Measurements from ENCODE around the gene TIAM1.

The TIAM1 gene

GRCh38 chr21:31151156-31152045 lies 192.7 kb downstream of the TIAM1 start:
- H3K27me3 ChIP-seq (ENCODE audit: control insufficient read depth in 1 of 2, insufficient read depth in 2 of 2, low read length in 2 of 2), result no peaks in the 10 kb centered on the region
- no peaks in the 10 kb centered on the region for H3K36me3 ChIP-seq (ENCODE audit: control insufficient read depth in 1 of 2, insufficient read depth in 2 of 2, low read length in 2 of 2)
- H3K27ac ChIP-seq (ENCODE audit: low read depth, low read length), result no peak overlapping the region
- H3K4me1 ChIP-seq (ENCODE audit: control insufficient read depth in 1 of 2, insufficient read depth in 2 of 2, low read length in 2 of 2), result no peaks in the 10 kb centered on the region
- no peak overlapping the region for H3K9ac ChIP-seq (ENCODE audit: low read depth in 1 of 2, low read length in 2 of 2)
- H3K9me3 ChIP-seq (ENCODE audit: control insufficient read depth in 1 of 2, low read length in 2 of 2), result peaks cover 0 to 5% of the 10 kb centered on the region in 2 donors
- H3K4me3 ChIP-seq (ENCODE audit: low read depth in 1 of 2, low read length in 2 of 2), result no peak overlapping the region

GRCh38 chr21:31145274-31145673 lies 198.8 kb downstream of the TIAM1 start:
- Histone ChIP-seq H3K9me3 (ENCODE audit: control insufficient read depth in 1 of 2, low read length in 2 of 2) (no peaks in the 10 kb centered on the region), H3K4me1 (ENCODE audit: control insufficient read depth in 1 of 2, insufficient read depth in 2 of 2, low read length in 2 of 2) (no peaks in the 10 kb centered on the region), H3K36me3 (ENCODE audit: control insufficient read depth in 1 of 2, insufficient read depth in 2 of 2, low read length in 2 of 2) (no peaks in the 10 kb centered on the region), H3K27me3 (ENCODE audit: control insufficient read depth in 1 of 2, insufficient read depth in 2 of 2, low read length in 2 of 2) (no peaks in the 10 kb centered on the region), H3K27ac (ENCODE audit: low read depth, low read length) (no peak overlapping the region), H3K9ac (ENCODE audit: low read depth in 1 of 2, low read length in 2 of 2) (no peak overlapping the region), H3K4me3 (ENCODE audit: low read depth in 1 of 2, low read length in 2 of 2) (no peak overlapping the region)

DNA sequence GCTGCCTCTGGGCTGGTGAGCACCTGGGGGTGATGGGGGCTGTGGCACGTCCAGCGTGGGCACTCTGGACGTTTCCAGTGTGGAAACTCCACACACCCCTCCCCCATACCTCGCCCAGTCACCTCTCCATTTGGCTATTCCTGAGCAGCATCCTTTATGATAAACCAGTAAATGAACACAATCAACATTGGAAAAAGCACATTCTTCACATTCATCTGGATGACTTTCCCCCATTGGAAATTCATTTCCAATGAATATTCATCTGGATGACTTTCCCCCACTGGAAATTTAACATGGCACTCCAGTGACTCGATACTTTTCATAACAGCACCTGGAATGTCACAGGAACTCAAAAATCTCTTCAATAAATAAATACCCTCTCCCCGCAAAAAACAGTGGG lies 201.0 kb downstream of the TIAM1 start:
- H3K9me3 ChIP-seq (ENCODE audit: control insufficient read depth in 1 of 2, low read length in 2 of 2), result no peaks in the 10 kb centered on the region
- H3K27me3 ChIP-seq (ENCODE audit: control insufficient read depth in 1 of 2, insufficient read depth in 2 of 2, low read length in 2 of 2), result no peaks in the 10 kb centered on the region
- no peaks in the 10 kb centered on the region for H3K36me3 ChIP-seq (ENCODE audit: control insufficient read depth in 1 of 2, insufficient read depth in 2 of 2, low read length in 2 of 2)
- no peaks in the 10 kb centered on the region for H3K4me1 ChIP-seq (ENCODE audit: control insufficient read depth in 1 of 2, insufficient read depth in 2 of 2, low read length in 2 of 2)
- H3K9ac ChIP-seq (ENCODE audit: low read depth in 1 of 2, low read length in 2 of 2), result no peak overlapping the region
- no peak overlapping the region for H3K27ac ChIP-seq (ENCODE audit: low read depth, low read length)
- no peak overlapping the region for H3K4me3 ChIP-seq (ENCODE audit: low read depth in 1 of 2, low read length in 2 of 2)

DNA sequence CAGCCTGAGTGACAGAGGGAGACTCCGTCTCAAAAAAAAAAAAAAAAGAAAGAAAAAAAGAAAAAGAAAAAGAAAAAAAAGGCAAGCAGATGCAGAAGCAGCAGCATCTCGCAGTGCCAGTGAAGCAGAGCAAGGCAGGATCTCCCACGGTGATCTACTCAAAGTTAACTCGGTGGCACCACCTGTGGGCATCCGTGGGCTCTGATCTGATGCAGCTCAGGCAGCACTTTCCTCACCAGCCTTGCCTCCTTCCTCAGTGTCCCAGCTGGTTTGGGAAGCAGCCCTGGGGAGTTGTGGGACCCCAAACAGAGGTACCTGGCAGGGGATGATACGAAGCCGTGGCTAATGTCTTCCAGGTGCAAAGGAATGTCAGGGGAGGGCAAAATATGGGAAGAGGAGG lies 201.5 kb downstream of the TIAM1 start:
- H3K4me1 ChIP-seq (ENCODE audit: control insufficient read depth in 1 of 2, insufficient read depth in 2 of 2, low read length in 2 of 2), result no peaks in the 10 kb centered on the region
- no peaks in the 10 kb centered on the region for H3K36me3 ChIP-seq (ENCODE audit: control insufficient read depth in 1 of 2, insufficient read depth in 2 of 2, low read length in 2 of 2)
- no peak overlapping the region for H3K27ac ChIP-seq (ENCODE audit: low read depth, low read length)
- H3K4me3 ChIP-seq (ENCODE audit: low read depth in 1 of 2, low read length in 2 of 2), result no peak overlapping the region
- H3K9ac ChIP-seq (ENCODE audit: low read depth in 1 of 2, low read length in 2 of 2), result no peak overlapping the region
- no peaks in the 10 kb centered on the region for H3K9me3 ChIP-seq (ENCODE audit: control insufficient read depth in 1 of 2, low read length in 2 of 2)
- H3K27me3 ChIP-seq (ENCODE audit: control insufficient read depth in 1 of 2, insufficient read depth in 2 of 2, low read length in 2 of 2), result no peaks in the 10 kb centered on the region

DNA sequence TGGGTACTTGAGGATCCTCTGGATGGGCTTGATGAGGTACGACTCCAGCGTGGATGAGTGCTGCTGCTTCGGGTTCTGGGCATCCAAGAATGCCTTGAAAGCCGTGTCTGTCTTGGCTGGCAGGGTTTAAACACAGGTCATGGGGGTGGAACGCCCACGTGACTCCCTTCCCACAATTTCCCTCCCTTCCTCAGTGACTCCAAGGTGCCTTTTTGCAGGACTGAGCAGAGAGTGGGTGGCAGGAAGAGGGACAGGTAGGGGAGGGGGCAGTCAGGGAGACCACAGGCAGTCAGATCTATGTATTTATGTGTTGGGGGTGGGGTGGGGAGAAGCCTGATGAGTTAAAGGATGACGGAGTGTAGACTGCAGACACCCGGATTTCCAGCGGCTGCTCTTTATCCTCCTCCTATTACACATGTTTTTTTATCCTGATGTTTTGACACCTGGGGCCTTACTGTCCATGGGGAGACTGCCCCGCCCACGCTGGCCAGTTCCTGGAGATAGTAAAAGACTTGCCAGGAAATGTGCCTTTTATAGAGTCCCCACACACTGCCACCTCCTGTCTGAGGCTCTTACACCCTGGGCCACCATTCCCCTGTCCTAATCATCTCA lies 202.6 kb downstream of the TIAM1 start:
- no peaks in the 10 kb centered on the region for H3K27me3 ChIP-seq (ENCODE audit: control insufficient read depth in 1 of 2, insufficient read depth in 2 of 2, low read length in 2 of 2)
- no peak overlapping the region for H3K27ac ChIP-seq (ENCODE audit: low read depth, low read length)
- H3K4me3 ChIP-seq (ENCODE audit: low read depth in 1 of 2, low read length in 2 of 2), result no peak overlapping the region
- no peaks in the 10 kb centered on the region for H3K4me1 ChIP-seq (ENCODE audit: control insufficient read depth in 1 of 2, insufficient read depth in 2 of 2, low read length in 2 of 2)
- H3K9me3 ChIP-seq (ENCODE audit: control insufficient read depth in 1 of 2, low read length in 2 of 2), result no peaks in the 10 kb centered on the region
- H3K36me3 ChIP-seq (ENCODE audit: control insufficient read depth in 1 of 2, insufficient read depth in 2 of 2, low read length in 2 of 2), result no peaks in the 10 kb centered on the region
- H3K9ac ChIP-seq (ENCODE audit: low read depth in 1 of 2, low read length in 2 of 2), result no peak overlapping the region

GRCh38 chr21:31140676-31141075 lies 203.4 kb downstream of the TIAM1 start:
- H3K36me3 ChIP-seq (ENCODE audit: control insufficient read depth in 1 of 2, insufficient read depth in 2 of 2, low read length in 2 of 2), result no peaks in the 10 kb centered on the region
- no peaks in the 10 kb centered on the region for H3K27me3 ChIP-seq (ENCODE audit: control insufficient read depth in 1 of 2, insufficient read depth in 2 of 2, low read length in 2 of 2)
- no peak overlapping the region for H3K4me3 ChIP-seq (ENCODE audit: low read depth in 1 of 2, low read length in 2 of 2)
- no peaks in the 10 kb centered on the region for H3K4me1 ChIP-seq (ENCODE audit: control insufficient read depth in 1 of 2, insufficient read depth in 2 of 2, low read length in 2 of 2)
- H3K9me3 ChIP-seq (ENCODE audit: control insufficient read depth in 1 of 2, low read length in 2 of 2), result no peaks in the 10 kb centered on the region
- no peak overlapping the region for H3K9ac ChIP-seq (ENCODE audit: low read depth in 1 of 2, low read length in 2 of 2)
- H3K27ac ChIP-seq (ENCODE audit: low read depth, low read length), result no peak overlapping the region

- Histone ChIP-seq H3K4me3 (ENCODE audit: low read depth in 1 of 2, low read length in 2 of 2) (no peak overlapping the region), H3K36me3 (ENCODE audit: control insufficient read depth in 1 of 2, insufficient read depth in 2 of 2, low read length in 2 of 2) (no peaks in the 10 kb centered on the region), H3K27me3 (ENCODE audit: control insufficient read depth in 1 of 2, insufficient read depth in 2 of 2, low read length in 2 of 2) (no peaks in the 10 kb centered on the region), H3K9ac (ENCODE audit: low read depth in 1 of 2, low read length in 2 of 2) (no peak overlapping the region), H3K27ac (ENCODE audit: low read depth, low read length) (no peak overlapping the region), H3K4me1 (ENCODE audit: control insufficient read depth in 1 of 2, insufficient read depth in 2 of 2, low read length in 2 of 2) (no peaks in the 10 kb centered on the region), H3K9me3 (ENCODE audit: control insufficient read depth in 1 of 2, low read length in 2 of 2) (no peaks in the 10 kb centered on the region)
Measured at GRCh38 chr21:31140025-31140424, 204.0 kb downstream of the TIAM1 start.

- Histone ChIP-seq H3K9ac (ENCODE audit: low read depth in 1 of 2, low read length in 2 of 2) (no peak overlapping the region), H3K27me3 (ENCODE audit: control insufficient read depth in 1 of 2, insufficient read depth in 2 of 2, low read length in 2 of 2) (no peaks in the 10 kb centered on the region), H3K36me3 (ENCODE audit: control insufficient read depth in 1 of 2, insufficient read depth in 2 of 2, low read length in 2 of 2) (no peaks in the 10 kb centered on the region), H3K9me3 (ENCODE audit: control insufficient read depth in 1 of 2, low read length in 2 of 2) (no peaks in the 10 kb centered on the region), H3K27ac (ENCODE audit: low read depth, low read length) (no peak overlapping the region), H3K4me1 (ENCODE audit: control insufficient read depth in 1 of 2, insufficient read depth in 2 of 2, low read length in 2 of 2) (peaks cover 0 to 4% of the 10 kb centered on the region in 2 donors), H3K4me3 (ENCODE audit: low read depth in 1 of 2, low read length in 2 of 2) (no peak overlapping the region)
Measured at GRCh38 chr21:31137960-31138359, 206.1 kb downstream of the TIAM1 start.

- Histone ChIP-seq H3K4me3 (ENCODE audit: low read depth in 1 of 2, low read length in 2 of 2) (no peak overlapping the region), H3K9me3 (ENCODE audit: control insufficient read depth in 1 of 2, low read length in 2 of 2) (no peaks in the 10 kb centered on the region), H3K27ac (ENCODE audit: low read depth, low read length) (no peak overlapping the region), H3K36me3 (ENCODE audit: control insufficient read depth in 1 of 2, insufficient read depth in 2 of 2, low read length in 2 of 2) (no peaks in the 10 kb centered on the region), H3K9ac (ENCODE audit: low read depth in 1 of 2, low read length in 2 of 2) (no peak overlapping the region), H3K4me1 (ENCODE audit: control insufficient read depth in 1 of 2, insufficient read depth in 2 of 2, low read length in 2 of 2) (peaks cover 0 to 9% of the 10 kb centered on the region in 2 donors), H3K27me3 (ENCODE audit: control insufficient read depth in 1 of 2, insufficient read depth in 2 of 2, low read length in 2 of 2) (no peaks in the 10 kb centered on the region)
Measured at GRCh38 chr21:31136891-31137290, 207.2 kb downstream of the TIAM1 start.

- no peak overlapping the region for H3K27ac ChIP-seq (ENCODE audit: low read depth, low read length)
- no peaks in the 10 kb centered on the region for H3K9me3 ChIP-seq (ENCODE audit: control insufficient read depth in 1 of 2, low read length in 2 of 2)
- no peaks in the 10 kb centered on the region for H3K27me3 ChIP-seq (ENCODE audit: control insufficient read depth in 1 of 2, insufficient read depth in 2 of 2, low read length in 2 of 2)
- peaks cover 0 to 9% of the 10 kb centered on the region in 2 donors for H3K4me1 ChIP-seq (ENCODE audit: control insufficient read depth in 1 of 2, insufficient read depth in 2 of 2, low read length in 2 of 2)
- H3K36me3 ChIP-seq (ENCODE audit: control insufficient read depth in 1 of 2, insufficient read depth in 2 of 2, low read length in 2 of 2), result no peaks in the 10 kb centered on the region
- H3K9ac ChIP-seq (ENCODE audit: low read depth in 1 of 2, low read length in 2 of 2), result no peak overlapping the region
- H3K4me3 ChIP-seq (ENCODE audit: low read depth in 1 of 2, low read length in 2 of 2), result no peak overlapping the region
Measured at GRCh38 chr21:31135531-31136184, 208.4 kb downstream of the TIAM1 start.

Data from duodenal mucosa (tissue), 2 donors.